CD14-positive monocyte (primary cell): ENCODE measurements around the gene KCNQ1OT1. TPM values are rescaled to one million over a fixed set of nuclear protein-coding genes. Genes with fewer than 3 reads are reported as not detected.

Experiments
- DNase-seq, 3 donors: peaks; one replicate each; pipeline ENCODE4 v3.0.0-alpha.2; 2011 to 2022
- H2AFZ ChIP-seq: 2 replicates; pipeline ENCODE4 v1.6.0; 2012; ENCODE audit warnings: mild to moderate bottlenecking, low read depth, low read length, inconsistent platforms; ENCODE audit not compliant: insufficient read depth, poor library complexity, severe bottlenecking
- H3K27ac ChIP-seq, 2 donors: 1 replicate in 1 of 2; 2 replicates in 1 of 2; pipeline ENCODE4 v1.5.1; 2012 to 2013; ENCODE audit warnings: low read length in 2 of 2, control low read depth in 1 of 2, inconsistent platforms in 1 of 2, low read depth in 1 of 2, mild to moderate bottlenecking in 1 of 2
- H3K27me3 ChIP-seq, 2 donors: one replicate each; pipeline versions ENCODE4 v1.6.0 to v1.6.1; 2011 to 2013; ENCODE audit warnings: low read length in 2 of 2; ENCODE audit not compliant: control insufficient read depth in 2 of 2, insufficient read depth in 2 of 2
- H3K36me3 ChIP-seq, 2 donors: replicated peaks in 1 of 2; 1 replicate in 1 of 2; 2 replicates in 1 of 2; pipeline versions ENCODE4 v1.5.1 to v1.6.1; 2012 to 2013; ENCODE audit warnings: low read length in 2 of 2, control low read depth in 1 of 2, inconsistent platforms in 1 of 2, mild to moderate bottlenecking in 1 of 2; ENCODE audit not compliant: insufficient read depth in 2 of 2, control insufficient read depth in 1 of 2
- H3K4me1 ChIP-seq, 2 donors: 1 replicate in 1 of 2; 2 replicates in 1 of 2; pipeline versions ENCODE4 v1.5.1 to v1.6.1; 2012 to 2013; ENCODE audit warnings: low read length in 2 of 2, control low read depth in 1 of 2, inconsistent platforms in 1 of 2, mild to moderate bottlenecking in 1 of 2, moderate library complexity in 1 of 2; ENCODE audit not compliant: insufficient read depth in 2 of 2, control insufficient read depth in 1 of 2
- H3K4me2 ChIP-seq: replicated peaks from 2 replicates; pipeline ENCODE3; 2012; ENCODE audit warnings: low read length, moderate library complexity, mild to moderate bottlenecking; ENCODE audit not compliant: poor library complexity, severe bottlenecking; ENCODE audit errors: extremely low read depth
- H3K4me3 ChIP-seq, 3 experiments: fragments of 200-600 bp in 1 of 3; sonication (generic) in 1 of 3; replicated peaks in 1 of 3; 1 replicate in 2 of 3; 2 replicates in 1 of 3; pipeline ENCODE4 v1.5.1; 2011 to 2013; ENCODE audit warnings: low read length in 3 of 3, mild to moderate bottlenecking in 3 of 3, control low read depth in 2 of 3, low read depth in 2 of 3, inconsistent platforms in 1 of 3, moderate library complexity in 1 of 3
- H3K79me2 ChIP-seq: 2 replicates; pipeline ENCODE4 v1.6.0; 2012; ENCODE audit warnings: mild to moderate bottlenecking, control low read depth, inconsistent platforms, low read length, moderate library complexity; ENCODE audit not compliant: insufficient read depth
- H3K9ac ChIP-seq: 2 replicates; pipeline ENCODE4 v1.6.0; 2017; ENCODE audit warnings: low read length, mild to moderate bottlenecking; ENCODE audit not compliant: insufficient read depth, poor library complexity, severe bottlenecking
- H3K9me3 ChIP-seq, 2 donors: replicated peaks in 1 of 2; 1 replicate in 1 of 2; 2 replicates in 1 of 2; pipeline versions ENCODE4 v1.5.1 to v1.6.1; 2012 to 2013; ENCODE audit warnings: low read length in 2 of 2, control low read depth in 1 of 2; ENCODE audit not compliant: control insufficient read depth in 1 of 2, insufficient read depth in 1 of 2
- H4K20me1 ChIP-seq: 2 replicates; pipeline ENCODE4 v1.6.0; 2012; ENCODE audit warnings: mild to moderate bottlenecking, low read length, control low read depth, moderate library complexity; ENCODE audit not compliant: insufficient read depth
- H3K27ac Mint-ChIP-seq, 7 donors: one replicate each; pipeline ENCODE4 v1.8.0; 2020; ENCODE audit warnings: mild to moderate bottlenecking in 7 of 7, mixed read lengths in 7 of 7, moderate library complexity in 6 of 7, inconsistent platforms in 2 of 7
- H3K27me3 Mint-ChIP-seq, 3 donors: one replicate each; pipeline ENCODE4 v1.8.0; 2021 to 2022; ENCODE audit warnings: low read depth in 3 of 3, mild to moderate bottlenecking in 3 of 3, mixed read lengths in 3 of 3, moderate library complexity in 3 of 3, inconsistent platforms in 1 of 3
- H3K36me3 Mint-ChIP-seq, 2 donors: one replicate each; pipeline ENCODE4 v1.8.0; 2020; ENCODE audit warnings: mixed read lengths in 2 of 2, inconsistent platforms in 1 of 2, mild to moderate bottlenecking in 1 of 2
- H3K4me1 Mint-ChIP-seq: one replicate; pipeline ENCODE4 v1.8.0; 2020; ENCODE audit warnings: mild to moderate bottlenecking, mixed read lengths
- H3K4me3 Mint-ChIP-seq, 2 donors: one replicate each; pipeline ENCODE4 v1.8.0; 2020; ENCODE audit warnings: mild to moderate bottlenecking in 2 of 2, mixed read lengths in 2 of 2, moderate library complexity in 1 of 2
- H3K9me3 Mint-ChIP-seq, 7 donors: one replicate each; pipeline ENCODE4 v1.8.0; 2020 to 2022; ENCODE audit warnings: mixed read lengths in 7 of 7, mild to moderate bottlenecking in 6 of 7, moderate library complexity in 6 of 7, inconsistent platforms in 2 of 7
- CTCF ChIP-seq: fragments of 200-600 bp; IDR thresholded peaks from one replicate; pipeline ENCODE4 v1.8.0; 2022; ENCODE audit warnings: antibody characterized with exemption, mild to moderate bottlenecking
- WGBS: methylation state at CpG from one replicate; pipeline ENCODE4 v1.1.5; 2013; ENCODE audit warnings: missing lambda C conversion rate; ENCODE audit not compliant: insufficient coverage; 5-methylcytosine and 5-hydroxymethylcytosine counted together
- intact Hi-C, 2 donors: fragments of 100-400 bp; cut with micrococcal nuclease; formaldehyde crosslinking; loops; one replicate each; pipeline versions ENCODE4 v1.15.0 to v1.15.1; 2023
- polyA plus RNA-seq, 3 donors: library from polyadenylated mRNA; depleted of rRNA in 1 of 3; unstranded in 2 of 3; stranded (reverse) in 1 of 3; fragments of 300-500 nt in 2 of 3; fragments of >200 nt in 1 of 3; fragmentation: Illumina TruSeq in 2 of 3; gene quantifications; 1 replicate in 2 of 3; 2 replicates in 1 of 3; pipeline ENCODE4 v1.2.3, GENCODE V29; 2012 to 2021

Gene KCNQ1OT1
- polyA plus RNA-seq, 3 donors: 0.01 to 0.04 (median 0.03) TPM

- H3K9ac ChIP-seq: no peak overlapping the region
- Mint-ChIP-seq H3K4me3 (no peak overlapping the region), H3K27me3 (peaks cover 0 to 3% (median 2%) of the 10 kb centered on the region in 3 donors), H3K4me1 (peaks cover 2% of the 10 kb centered on the region), H3K27ac (no peak overlapping the region), H3K9me3 (peaks cover 4 to 54% (median 25%) of the 10 kb centered on the region in 7 donors), H3K36me3 (peaks cover 73 to 74% of the 10 kb centered on the region in 2 donors)
- peaks cover 34 to 68% of the 10 kb centered on the region in 2 donors for H3K36me3 ChIP-seq
- no peak for TF ChIP-seq CTCF
- H3K4me2 ChIP-seq: no peak overlapping the region
- no peak overlapping the region for H3K27ac ChIP-seq
- WGBS: no CpG with 5 or more reads among the region's 2 CpGs
- peaks cover 27% of the 10 kb centered on the region for H4K20me1 ChIP-seq
- no peaks in the 10 kb centered on the region for H3K79me2 ChIP-seq
- H2AFZ ChIP-seq: no peak overlapping the region
- intact Hi-C loops: no loop called here
- DNase-seq: no peak
- H3K9me3 ChIP-seq: peaks cover 17 to 28% of the 10 kb centered on the region in 2 donors
- H3K4me1 ChIP-seq: no peaks in the 10 kb centered on the region
- H3K4me3 ChIP-seq: no peak overlapping the region
- no peaks in the 10 kb centered on the region for H3K27me3 ChIP-seq
Observed at GRCh38 chr11:2660357-2660939, 39.3 kb downstream of the KCNQ1OT1 start.

- Mint-ChIP-seq H3K27me3 (peaks cover 2 to 6% (median 2%) of the 10 kb centered on the region in 3 donors), H3K4me1 (peaks cover 10% of the 10 kb centered on the region), H3K9me3 (peaks cover 4 to 65% (median 32%) of the 10 kb centered on the region in 7 donors), H3K36me3 (peaks cover 64% of the 10 kb centered on the region in 2 donors), H3K27ac (no peak overlapping the region), H3K4me3 (no peak overlapping the region)
- peaks cover 28 to 36% of the 10 kb centered on the region in 2 donors for H3K9me3 ChIP-seq
- 95% methylated on average over 3 of the region's 8 CpGs for WGBS
- H3K36me3 ChIP-seq: peaks cover 18 to 53% of the 10 kb centered on the region in 2 donors
- H3K4me2 ChIP-seq: no peak overlapping the region
- H3K27ac ChIP-seq: no peak overlapping the region
- H3K9ac ChIP-seq: no peak overlapping the region
- H4K20me1 ChIP-seq: peaks cover 36% of the 10 kb centered on the region
- no peaks in the 10 kb centered on the region for H3K79me2 ChIP-seq
- TF ChIP-seq CTCF: no peak
- intact Hi-C loops: loop anchor here in 1 of 2 donors (5.0 kb wide), 1 partner anchor 35 kb away; no protein-coding TSS in a partner anchor
- no peak for DNase-seq
- H2AFZ ChIP-seq: no peak overlapping the region
- H3K4me1 ChIP-seq: peaks cover 0 to 6% of the 10 kb centered on the region in 2 donors
- no peaks in the 10 kb centered on the region for H3K27me3 ChIP-seq
- no peak overlapping the region for H3K4me3 ChIP-seq
Observed at GRCh38 chr11:2657697-2658284, 42.0 kb downstream of the KCNQ1OT1 start.
